A673 (cell line): ENCODE data around the gene SPG7.

ENCODE experiments used
- EZH2 ChIP-seq: fragments of 200-600 bp; sonication (generic); IDR thresholded peaks from 2 replicates; pipeline ENCODE4 v1.6.1; 2017; ENCODE audit warnings: borderline replicate concordance, low read depth, mild to moderate bottlenecking, mixed read lengths, antibody characterized with exemption, low read length; ENCODE audit not compliant: poor library complexity, severe bottlenecking
- TF ChIP-seq, protein P1 (sequence below): fragments of 300-800, 200-600 bp; sonication (generic); conservative IDR thresholded peaks from 2 replicates; pipeline ENCODE4 v1.5.1; 2017; ENCODE audit warnings: low read depth, mild to moderate bottlenecking, antibody characterized with exemption, low read length, moderate library complexity, mixed read lengths

DNA sequence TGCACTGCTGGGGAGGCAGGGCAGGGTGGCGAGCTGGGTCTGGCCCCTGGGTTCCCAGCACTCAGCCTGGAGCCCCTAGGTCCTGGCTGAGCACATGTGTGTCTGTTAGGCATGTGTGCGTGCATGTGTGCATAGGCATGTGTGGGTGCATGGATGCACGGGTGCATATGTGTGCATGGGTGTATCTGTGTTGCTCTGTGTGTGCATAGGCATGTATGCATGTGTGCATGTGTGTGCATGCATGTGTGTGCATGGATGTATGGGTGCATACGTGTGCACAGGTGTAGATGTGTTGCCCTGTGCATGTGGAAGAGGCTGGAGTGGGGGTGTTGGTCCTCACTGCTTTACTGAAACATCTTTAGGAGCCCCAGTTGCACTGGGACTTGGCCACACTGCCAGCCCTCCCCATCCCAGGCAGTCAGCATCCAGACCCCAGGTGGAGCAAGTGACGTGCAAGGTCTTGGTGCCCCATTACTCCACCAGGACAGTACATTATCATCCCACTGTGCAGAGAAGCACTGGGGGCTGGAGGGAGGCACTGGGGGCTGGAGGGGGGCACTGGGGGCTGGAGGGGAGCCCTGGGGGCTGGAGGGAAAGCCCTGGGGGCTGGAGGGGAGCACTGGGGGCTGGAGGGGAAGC lies 94.9 kb downstream of the SPG7 start:
- TF ChIP-seq, protein P1, sequence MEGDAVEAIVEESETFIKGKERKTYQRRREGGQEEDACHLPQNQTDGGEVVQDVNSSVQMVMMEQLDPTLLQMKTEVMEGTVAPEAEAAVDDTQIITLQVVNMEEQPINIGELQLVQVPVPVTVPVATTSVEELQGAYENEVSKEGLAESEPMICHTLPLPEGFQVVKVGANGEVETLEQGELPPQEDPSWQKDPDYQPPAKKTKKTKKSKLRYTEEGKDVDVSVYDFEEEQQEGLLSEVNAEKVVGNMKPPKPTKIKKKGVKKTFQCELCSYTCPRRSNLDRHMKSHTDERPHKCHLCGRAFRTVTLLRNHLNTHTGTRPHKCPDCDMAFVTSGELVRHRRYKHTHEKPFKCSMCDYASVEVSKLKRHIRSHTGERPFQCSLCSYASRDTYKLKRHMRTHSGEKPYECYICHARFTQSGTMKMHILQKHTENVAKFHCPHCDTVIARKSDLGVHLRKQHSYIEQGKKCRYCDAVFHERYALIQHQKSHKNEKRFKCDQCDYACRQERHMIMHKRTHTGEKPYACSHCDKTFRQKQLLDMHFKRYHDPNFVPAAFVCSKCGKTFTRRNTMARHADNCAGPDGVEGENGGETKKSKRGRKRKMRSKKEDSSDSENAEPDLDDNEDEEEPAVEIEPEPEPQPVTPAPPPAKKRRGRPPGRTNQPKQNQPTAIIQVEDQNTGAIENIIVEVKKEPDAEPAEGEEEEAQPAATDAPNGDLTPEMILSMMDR, result no peak
- no peak for TF ChIP-seq EZH2
